ENCODE results near the gene DHX8.

DHX8 gene

DNA sequence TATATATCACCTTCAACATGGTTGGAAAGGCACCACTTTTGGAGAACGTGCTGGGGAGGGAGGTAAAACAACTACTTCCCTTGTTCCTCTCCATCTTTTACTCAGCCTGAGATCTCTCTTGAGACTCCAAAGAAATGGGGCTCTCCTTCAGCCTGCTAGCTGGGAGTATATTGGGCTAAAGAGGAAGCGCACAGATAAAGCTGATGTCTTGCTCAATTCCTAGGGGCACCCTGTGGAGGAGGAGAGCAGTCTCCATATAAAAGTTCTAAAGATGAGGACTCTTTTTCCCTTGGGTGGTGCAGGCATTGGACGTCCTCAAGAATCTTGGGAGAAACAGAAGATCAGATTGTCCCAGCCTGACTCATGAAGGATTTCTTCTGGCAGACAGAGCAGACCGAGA lies 67.0 kb downstream of the DHX8 start:
- DNase-seq: no peak

GRCh38 chr17:43552229-43552837 lies 68.6 kb downstream of the DHX8 start:
- DNase-seq: no peak

- no peak for DNase-seq
Measured at GRCh38 chr17:43553573-43553972, 69.8 kb downstream of the DHX8 start.

DNA sequence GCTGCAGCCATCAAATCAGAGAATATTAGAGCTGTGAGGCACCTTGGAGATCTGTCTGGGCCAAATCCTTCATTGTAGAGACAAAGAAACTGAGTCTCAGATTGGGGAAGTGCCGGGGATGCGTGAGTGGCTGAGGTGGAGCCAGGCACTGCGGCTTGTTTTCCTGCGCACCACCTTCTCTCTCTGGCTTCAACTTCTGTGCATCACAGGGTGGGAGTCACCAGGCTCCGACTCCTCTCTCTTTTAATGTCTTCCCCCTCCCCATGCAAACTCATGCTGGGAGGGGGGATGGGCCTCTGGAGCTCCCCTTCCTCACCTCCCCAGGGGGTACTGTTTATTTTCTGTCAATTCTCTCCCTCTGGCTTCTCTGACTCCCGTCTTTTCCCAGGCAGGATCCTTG lies 71.1 kb downstream of the DHX8 start:
- DNase-seq: no peak

DNA sequence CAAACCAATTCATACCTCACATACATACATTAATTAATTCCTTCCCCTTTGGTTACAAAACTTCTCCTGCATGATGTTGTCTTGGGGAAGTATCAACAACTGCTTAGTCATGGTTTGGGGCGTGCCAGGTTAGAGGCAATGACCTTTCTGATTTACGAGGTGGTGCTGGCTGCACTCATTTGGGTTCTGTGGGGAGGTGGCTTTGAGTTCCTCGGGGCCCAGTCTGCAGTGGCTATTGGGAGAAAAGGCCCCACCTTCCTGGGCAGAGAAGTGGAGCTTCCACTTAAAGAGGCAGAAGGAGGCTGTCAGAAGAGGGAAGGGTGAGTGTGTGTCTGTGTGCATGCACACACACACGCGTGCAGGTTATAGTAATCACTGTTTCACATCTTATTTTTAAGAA lies 72.5 kb downstream of the DHX8 start:
- DNase-seq: peak; percentile 20

DNA sequence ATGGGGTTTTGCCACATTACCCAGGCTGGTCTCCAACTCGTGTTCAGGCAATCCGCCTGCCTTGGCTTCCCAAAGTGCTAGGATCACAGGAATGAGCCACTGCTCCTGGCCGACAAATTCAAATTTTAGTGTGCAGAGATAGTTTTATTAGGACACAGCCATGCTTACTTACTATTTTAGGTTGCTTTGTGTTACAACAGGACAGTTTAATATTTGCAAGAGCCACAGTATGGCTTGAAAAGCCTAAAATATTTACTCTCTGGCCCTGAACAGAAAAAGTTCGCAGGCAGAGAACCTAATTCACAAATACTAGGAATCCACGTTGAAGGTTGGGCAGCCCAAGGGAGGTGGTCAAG lies 75.0 kb downstream of the DHX8 start:
- no peak for DNase-seq

DNA sequence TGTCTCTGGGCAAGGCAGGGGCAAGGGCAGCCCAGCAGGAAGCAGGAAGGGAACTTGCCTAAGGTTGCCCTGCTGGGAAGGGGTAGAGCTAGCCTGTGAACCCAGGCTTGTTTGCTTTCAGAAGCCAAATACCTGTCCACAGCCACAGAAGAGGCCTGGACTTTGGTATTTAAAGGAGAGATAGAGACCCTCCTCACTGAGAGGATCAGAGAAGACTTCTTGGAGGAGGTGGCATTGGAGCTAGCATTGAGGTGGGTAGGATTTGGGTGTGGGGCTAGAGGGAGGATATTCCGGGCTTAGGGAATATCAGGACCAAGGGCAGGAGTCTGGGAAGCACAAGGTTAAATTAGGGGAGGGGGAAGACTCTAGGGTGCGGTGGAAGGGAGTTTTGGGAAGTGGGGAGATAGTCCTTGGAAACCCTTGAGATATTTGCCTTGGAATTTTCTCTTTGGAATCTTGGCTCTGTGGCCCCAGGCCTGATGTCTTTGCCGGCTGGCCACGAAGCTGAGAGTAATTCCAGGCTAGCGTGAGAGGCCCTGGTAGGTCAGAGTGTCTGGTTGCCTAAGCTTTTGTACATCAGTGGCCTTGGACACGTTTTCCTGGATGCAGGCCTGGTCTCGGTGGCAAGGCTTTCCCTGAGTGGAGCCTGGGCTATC lies 75.5 kb downstream of the DHX8 start:
- DNase-seq: no peak

DNA sequence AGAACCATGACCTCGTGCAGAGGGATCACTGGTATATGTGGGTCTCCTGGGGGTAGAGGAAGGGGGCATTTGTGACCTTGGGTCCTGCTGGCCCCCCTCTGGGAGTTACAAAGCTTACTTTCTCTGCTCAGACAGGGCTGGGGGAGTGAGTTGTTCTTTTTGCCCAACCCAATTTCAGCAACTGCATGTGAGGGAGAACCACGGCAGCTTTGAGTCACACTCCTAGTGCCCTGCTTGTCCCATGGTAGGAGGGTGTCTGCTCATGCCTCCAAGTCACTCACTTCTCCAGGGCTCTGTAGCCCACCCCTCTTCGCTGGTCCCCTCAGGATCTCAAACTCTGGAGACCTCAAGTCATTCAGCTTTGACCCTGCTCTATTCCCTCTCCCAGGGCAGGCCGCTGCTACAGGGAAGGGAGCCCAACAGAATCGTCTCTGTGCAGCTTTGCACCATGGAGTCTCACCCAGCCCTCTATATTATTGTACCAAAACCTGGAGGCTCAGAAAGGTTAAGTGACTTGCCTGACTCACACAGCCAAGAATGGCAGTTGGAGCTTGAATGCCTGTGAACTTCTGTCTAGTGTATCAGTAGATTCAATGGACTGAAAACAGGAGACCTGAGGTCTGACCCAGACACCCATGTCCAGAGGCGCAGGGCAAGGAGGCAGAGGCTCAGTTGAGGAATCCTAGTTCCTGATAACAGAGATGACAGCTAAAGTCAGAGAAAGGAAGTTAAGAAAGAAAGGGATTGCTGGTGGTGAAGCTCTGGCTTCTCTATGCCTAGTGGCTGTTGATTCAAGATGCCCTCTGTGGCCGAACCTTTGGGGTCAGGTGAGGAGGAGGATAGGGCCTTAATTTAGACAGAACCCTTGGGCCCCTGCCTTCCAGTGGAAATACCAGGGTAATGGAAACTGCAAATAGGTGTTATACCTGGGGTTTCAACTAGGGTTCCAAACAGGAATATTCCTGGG lies 77.0 kb downstream of the DHX8 start:
- peak; percentile 14 for DNase-seq

GRCh38 chr17:43562679-43563599 lies 79.2 kb downstream of the DHX8 start:
- no peak for DNase-seq

- DNase-seq: no peak
Measured at GRCh38 chr17:43563600-43564594, 80.1 kb downstream of the DHX8 start.

- DNase-seq: no peak
Measured at GRCh38 chr17:43568506-43569082, 84.8 kb downstream of the DHX8 start.

DNA sequence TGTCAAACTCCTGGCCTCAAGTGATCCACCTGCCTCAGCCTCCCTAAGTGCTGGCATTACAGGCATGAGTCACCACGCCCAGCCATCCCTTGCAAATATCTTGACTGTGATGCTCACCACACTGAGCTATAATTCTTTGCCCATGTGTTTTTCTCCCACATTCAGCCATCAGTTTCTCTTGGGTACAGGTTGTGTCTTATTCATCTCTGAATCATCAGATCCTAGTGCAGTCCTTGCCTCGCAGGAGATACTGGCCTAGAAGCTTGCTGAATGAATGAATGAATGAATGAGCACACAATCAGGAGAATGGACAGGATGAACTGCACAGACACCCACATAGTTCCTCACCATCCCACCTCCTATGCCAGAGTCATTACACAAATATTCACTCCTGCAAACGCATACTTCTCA lies 86.7 kb downstream of the DHX8 start:
- peak; percentile 37 for DNase-seq

DNA sequence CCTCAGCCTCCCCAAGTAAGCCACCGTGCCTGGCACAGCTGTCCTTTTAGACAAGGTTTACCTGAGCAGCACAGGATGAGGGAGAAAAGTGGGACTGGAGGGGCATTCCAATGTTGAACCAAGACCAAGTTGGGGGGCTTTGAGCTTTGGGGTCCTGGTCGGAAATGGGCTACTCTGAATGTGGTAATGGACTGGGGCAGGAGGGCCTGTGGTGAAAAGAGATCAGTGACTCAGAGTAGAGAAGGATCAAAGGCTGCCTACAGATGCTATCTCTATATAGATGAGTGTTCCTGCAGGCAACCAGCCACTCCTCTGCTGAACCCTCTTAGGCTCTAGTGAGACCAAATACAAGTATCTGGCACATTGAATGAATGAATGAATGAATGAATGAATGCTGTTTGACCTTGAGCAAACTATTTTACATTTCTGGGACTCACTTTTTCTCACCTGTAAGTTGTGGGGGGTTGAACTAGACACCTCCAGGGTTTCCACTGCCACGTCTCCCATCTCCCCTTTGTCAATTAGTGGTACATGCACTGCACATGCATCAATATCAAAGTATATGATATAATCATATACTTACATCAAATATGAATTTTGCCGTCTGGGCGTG lies 88.7 kb downstream of the DHX8 start:
- DNase-seq: no peak

GRCh38 chr17:43573579-43574321 lies 90.0 kb downstream of the DHX8 start:
- DNase-seq: no peak

GRCh38 chr17:43574348-43574747 lies 90.6 kb downstream of the DHX8 start:
- DNase-seq: no peak

- DNase-seq: no peak
Measured at GRCh38 chr17:43574896-43575525, 91.2 kb downstream of the DHX8 start.
